LNCaP clone FGC (cell line): Measurements from ENCODE around the gene ZNF831.

Experiments used
- DNase-seq: peaks from one replicate; pipeline ENCODE4 v3.0.0-alpha.2; 2011; ENCODE audit warnings: low read depth
- H3K4me3 ChIP-seq: 2 replicates; pipeline ENCODE4 v1.5.1; 2011; ENCODE audit warnings: mild to moderate bottlenecking, low read depth, low read length, control low read depth
- CTCF ChIP-seq: IDR thresholded peaks from 2 replicates; pipeline ENCODE4 v1.5.1; 2012; ENCODE audit warnings: mild to moderate bottlenecking; ENCODE audit not compliant: control insufficient read depth, insufficient read depth; ENCODE audit errors: extremely low read depth

ZNF831 gene

GRCh38 chr20:59127839-59128238, 35.8 kb upstream of the ZNF831 start:
- no peak for TF ChIP-seq CTCF
- no peak for DNase-seq
- H3K4me3 ChIP-seq = no peak overlapping the region

- no peak overlapping the region for H3K4me3 ChIP-seq
- TF ChIP-seq CTCF = no peak
- DNase-seq = no peak
These were observed 31.9 kb upstream of the ZNF831 start for GRCh38 chr20:59131551-59132285.

- no peak for TF ChIP-seq CTCF
- no peak overlapping the region for H3K4me3 ChIP-seq
- no peak for DNase-seq
These were observed 29.4 kb upstream of the ZNF831 start for GRCh38 chr20:59134182-59134581.

GRCh38 chr20:59135093-59135492, 28.5 kb upstream of the ZNF831 start:
- no peak for TF ChIP-seq CTCF
- no peak for DNase-seq
- no peak overlapping the region for H3K4me3 ChIP-seq

- H3K4me3 ChIP-seq = no peak overlapping the region
- TF ChIP-seq CTCF = no peak
- no peak for DNase-seq
These were observed 27.6 kb upstream of the ZNF831 start for GRCh38 chr20:59136027-59136426.

- TF ChIP-seq CTCF = no peak
- no peak overlapping the region for H3K4me3 ChIP-seq
- peak; percentile 22 for DNase-seq
These were observed 26.1 kb upstream of the ZNF831 start for GRCh38 chr20:59137532-59137931.
